Measurements from ENCODE around the gene FOXI3. TPM values are rescaled to one million over a fixed set of nuclear protein-coding genes. Genes with fewer than 3 reads are reported as not detected.

Gene FOXI3
- total RNA-seq, 1 donor from 2014 or later, result not detected

DNA sequence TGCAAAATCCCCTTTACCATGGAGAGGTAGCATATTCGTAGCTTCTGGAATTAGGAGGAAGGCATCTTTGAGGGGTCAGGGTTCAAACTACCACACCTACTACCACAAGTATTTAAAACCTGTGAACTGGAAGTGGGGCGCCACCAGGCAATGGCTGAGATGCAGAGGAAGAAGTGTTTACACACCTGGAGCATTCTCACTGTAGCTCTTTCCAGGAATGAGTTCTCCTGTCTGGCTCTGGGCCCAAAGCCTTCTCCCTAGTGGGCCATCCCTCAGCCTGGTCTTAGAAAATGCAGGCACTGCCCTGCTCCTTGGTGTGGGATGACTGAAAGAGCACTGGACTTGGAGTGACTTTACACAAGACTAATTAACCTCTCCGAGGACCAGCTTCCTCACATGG is 30.7 kb upstream of the FOXI3 start:
- intact Hi-C loops (cut with DNase I), result no loop called here
- no peak for DNase-seq (ENCODE audit: low spot score in 2 of 2)

DNA sequence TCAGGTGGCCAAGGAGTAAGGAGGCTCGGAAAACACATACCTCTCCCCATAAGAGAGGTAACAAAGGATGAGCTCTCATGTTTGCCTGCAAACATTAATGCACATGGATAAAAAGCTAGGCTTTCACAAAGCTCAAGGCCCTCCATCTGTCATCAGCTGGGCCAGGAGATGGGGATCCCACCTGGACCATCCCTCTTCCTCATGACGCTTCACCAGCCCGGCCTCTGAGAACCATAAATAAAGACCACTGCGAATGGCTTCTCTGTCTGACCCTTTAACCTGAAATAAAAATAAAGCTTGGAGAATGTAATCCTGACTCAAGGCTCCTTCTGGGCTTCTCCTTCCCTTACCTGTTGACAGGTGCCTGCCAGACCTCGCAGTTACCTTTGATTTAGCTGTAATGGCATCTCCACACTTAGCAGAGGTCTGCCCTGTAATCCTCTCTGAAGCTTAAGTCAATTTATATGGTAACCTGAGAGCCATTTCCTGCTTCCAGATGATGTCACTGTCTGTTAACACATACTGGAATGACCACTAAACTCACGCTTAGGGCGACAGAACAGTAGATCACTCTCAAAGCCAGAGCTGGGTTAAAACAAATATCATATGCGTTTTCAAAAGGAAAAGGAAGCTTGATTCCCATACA is 29.3 kb upstream of the FOXI3 start:
- H3K4me1 ChIP-seq, result no peaks in the 10 kb centered on the region
- no peaks in the 10 kb centered on the region for H3K36me3 ChIP-seq
- no peaks in the 10 kb centered on the region for H3K9me3 ChIP-seq
- H3K4me3 ChIP-seq, result no peak overlapping the region
- intact Hi-C loops (cut with DNase I), result no loop called here
- H3K27ac ChIP-seq, result no peak overlapping the region
- no peak for DNase-seq (ENCODE audit: low spot score in 2 of 2)
- H3K27me3 ChIP-seq, result no peaks in the 10 kb centered on the region
- TF ChIP-seq CTCF (IDR thresholded peaks at IDR 0.05), result no peak

More for the DNA sequence above, 30.7 kb upstream of the FOXI3 start:
- no peak for TF ChIP-seq CTCF (IDR thresholded peaks at IDR 0.05)
- Histone ChIP-seq H3K36me3 (no peaks in the 10 kb centered on the region), H3K27ac (no peak overlapping the region), H3K4me1 (no peaks in the 10 kb centered on the region), H3K27me3 (no peaks in the 10 kb centered on the region), H3K9me3 (no peaks in the 10 kb centered on the region), H3K4me3 (no peak overlapping the region)

GRCh38 chr2:88472811-88473210 is 20.3 kb upstream of the FOXI3 start:
- no peak for TF ChIP-seq CTCF (IDR thresholded peaks at IDR 0.05)

DNA sequence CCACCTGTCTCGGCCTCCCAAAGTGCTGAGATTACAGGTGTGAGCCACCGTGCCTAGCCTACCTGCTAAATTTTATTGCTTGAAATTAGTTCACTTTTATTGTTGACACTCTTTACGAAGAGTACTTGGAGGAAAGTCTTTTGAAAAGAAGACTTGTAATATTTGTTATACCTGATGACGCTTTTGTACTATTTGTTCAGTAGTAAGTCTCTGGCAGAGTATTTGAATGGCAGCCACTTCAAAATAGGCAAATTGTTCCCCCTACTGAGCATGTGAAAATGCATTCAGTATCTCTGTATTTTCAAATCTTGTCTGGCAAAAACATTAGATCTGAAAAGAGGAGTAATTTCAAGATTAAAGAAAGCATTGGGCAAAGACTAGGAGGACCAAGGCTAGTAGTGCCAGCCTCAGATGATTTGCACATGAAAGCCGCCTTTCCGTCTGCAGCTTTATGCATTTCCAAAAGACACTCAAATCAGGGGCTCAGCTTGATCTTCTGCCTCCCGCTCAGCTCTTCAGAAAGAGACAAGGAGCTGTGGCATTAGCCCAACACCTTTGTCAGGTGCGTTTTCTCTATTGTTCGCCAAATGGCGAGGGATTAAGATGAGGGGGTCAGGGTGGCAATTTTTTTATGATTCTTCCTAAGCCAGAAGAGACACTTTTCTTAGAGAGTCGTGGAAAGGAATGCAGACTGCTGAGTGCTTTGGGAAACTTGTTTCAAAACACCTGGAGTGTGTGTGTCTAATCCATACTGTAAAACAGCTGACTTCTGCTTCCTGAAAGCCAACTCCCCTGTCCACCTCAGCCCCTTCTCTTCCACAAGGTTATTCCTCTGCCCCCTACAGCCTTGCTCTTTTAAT is 18.8 kb upstream of the FOXI3 start:
- Histone ChIP-seq H3K9me3 (no peaks in the 10 kb centered on the region), H3K36me3 (no peaks in the 10 kb centered on the region), H3K27me3 (no peaks in the 10 kb centered on the region), H3K27ac (no peak overlapping the region), H3K4me3 (no peak overlapping the region), H3K4me1 (no peaks in the 10 kb centered on the region)
- intact Hi-C loops (cut with DNase I), result no loop called here
- TF ChIP-seq CTCF (IDR thresholded peaks at IDR 0.05), result no peak
- DNase-seq (ENCODE audit: low spot score in 2 of 2), result no peak

More at GRCh38 chr2:88472811-88473210, 20.3 kb upstream of the FOXI3 start:
- no peak for DNase-seq (ENCODE audit: low spot score in 2 of 2)
- no peaks in the 10 kb centered on the region for H3K4me1 ChIP-seq
- H3K36me3 ChIP-seq, result no peaks in the 10 kb centered on the region
- no peak overlapping the region for H3K27ac ChIP-seq
- intact Hi-C loops (cut with DNase I), result no loop called here
- no peaks in the 10 kb centered on the region for H3K9me3 ChIP-seq
- no peak overlapping the region for H3K4me3 ChIP-seq
- no peaks in the 10 kb centered on the region for H3K27me3 ChIP-seq

- Histone ChIP-seq H3K9me3 (no peaks in the 10 kb centered on the region), H3K36me3 (no peaks in the 10 kb centered on the region), H3K4me1 (no peaks in the 10 kb centered on the region), H3K4me3 (no peak overlapping the region), H3K27me3 (no peaks in the 10 kb centered on the region), H3K27ac (no peak overlapping the region)
- intact Hi-C loops (cut with DNase I), result no loop called here
- TF ChIP-seq CTCF (IDR thresholded peaks at IDR 0.05), result no peak
- DNase-seq (ENCODE audit: low spot score in 2 of 2), result no peak
Observed at GRCh38 chr2:88469202-88470114, 17.0 kb upstream of the FOXI3 start.

Data from ascending aorta (tissue), 2 donors.